Pancreas (tissue), 10 donors: ENCODE measurements around the gene TMEM245. TPM values are rescaled to one million over a fixed set of nuclear protein-coding genes. Genes with fewer than 3 reads are reported as not detected.

Experiments used
- ATAC-seq, 4 donors: fragments of 200-7000 bp; cut with Tn5 transposase; one replicate each; pipeline versions ENCODE4 v1.8.0 to v1.9.1; 2020; ENCODE audit warnings: mild to moderate bottlenecking in 4 of 4, moderate library complexity in 4 of 4
- DNase-seq, 6 donors: peaks; one replicate each; pipeline ENCODE4 v3.0.0-alpha.2; 2020
- FAIRE-seq: peaks from 2 replicates; lab custom pipeline; 2012; peaks lifted over from hg19 to GRCh38; lab: Jason Lieb, UNC
- H3K27ac ChIP-seq, 4 donors: fragments of 200-600 bp; sonication (generic); 1 replicate in 3 of 4; 2 replicates in 1 of 4; pipeline versions ENCODE4 v1.5.0 to v1.8.0; 2020
- H3K27me3 ChIP-seq, 4 donors: fragments of 200-600 bp; one replicate each; pipeline ENCODE4 v1.8.0; 2021
- H3K36me3 ChIP-seq, 3 donors: fragments of 200-600 bp; sonication (generic) in 1 of 3; one replicate each; pipeline versions ENCODE4 v1.5.0 to v1.8.0; 2020 to 2021
- H3K4me1 ChIP-seq, 3 donors: fragments of 200-600 bp; one replicate each; pipeline ENCODE4 v1.8.0; 2021
- H3K4me3 ChIP-seq, 4 donors: fragments of 200-600 bp; sonication (generic) in 2 of 4; one replicate each; pipeline versions ENCODE4 v1.5.0 to v1.8.0; 2020 to 2021
- H3K9me3 ChIP-seq, 4 donors: fragments of 200-600 bp; one replicate each; pipeline ENCODE4 v1.8.0; 2021
- CTCF ChIP-seq, 4 donors: fragments of 200-600 bp; sonication (generic) in 3 of 4; IDR thresholded peaks; one replicate each; pipeline versions ENCODE4 v1.5.0 to v1.8.0; 2021; ENCODE audit warnings: antibody characterized with exemption in 4 of 4
- WGBS, 2 donors: extraction: QIAGEN DNeasy Blood & Tissue Kit; methylation state at CpG; one replicate each; pipeline ENCODE4 v1.1.7; 2013; 5-methylcytosine and 5-hydroxymethylcytosine counted together
- intact Hi-C, 3 donors: fragments of 100-400 bp; cut with DNase I; formaldehyde crosslinking; loops; one replicate each; pipeline versions ENCODE4 v1.11.1 to v1.14.2; 2022
- polyA plus RNA-seq, 2 donors: library from polyadenylated mRNA; stranded (reverse); fragments of 200-250 nt; gene quantifications; one replicate each; pipeline ENCODE4 v1.2.3, GENCODE V29; 2013
- total RNA-seq, 6 donors: library from RNA; stranded (reverse); fragmentation: NEBNext Ultra II Directional in 4 of 6; extraction: Animal tissue kit (Norgen Biotek cat#: 25700) in 4 of 6; gene quantifications; one replicate each; pipeline versions ENCODE4 v1.2.1 to v1.2.4, GENCODE V29; 2021 to 2023
- donor health status: healthy with polysubstance abuse.
- donor health status: DM: no; HTN: no; CAD: no; lungs with moderate emphysema.
- donor health status: DM: no; HTN: no; CAD: no.
- donor health status: control.
- donor health status: control.
- donor health status: Bipolar disorder and iron deficiency.
- donor health status: DM: yes; HTN: yes; CAD: no.
- donor health status: DM: no; HTN: no; CAD: no.
- donor health status: DM: no; HTN: no; CAD: no.
- donor health status: DM: yes; HTN: yes; CAD: no.

The TMEM245 gene
- total and polyA plus RNA-seq, 8 donors, result 4.9 to 34.1 (median 22.4) TPM

GRCh38 chr9:109166171-109166770 lies 46.5 kb upstream of the TMEM245 start:
- intact Hi-C loops, result no loop called here
- TF ChIP-seq CTCF (IDR thresholded peaks at IDR 0.05), result no peak
- Histone ChIP-seq H3K36me3 (no peaks in the 10 kb centered on the region), H3K4me3 (no peak overlapping the region), H3K4me1 (no peaks in the 10 kb centered on the region), H3K9me3 (no peaks in the 10 kb centered on the region), H3K27me3 (no peaks in the 10 kb centered on the region), H3K27ac (no peak overlapping the region)
- DNase-seq (no peak), ATAC-seq (no peak), FAIRE-seq (no peak)
- 90 to 94% methylated on average over 16 of the region's 16 CpGs for WGBS, 2 donors

- FAIRE-seq (no peak), ATAC-seq (no peak), DNase-seq (no peak)
- WGBS, 2 donors, result 84 to 95% methylated on average over 5 of the region's 5 CpGs
- Histone ChIP-seq H3K4me3 (no peak overlapping the region), H3K36me3 (no peaks in the 10 kb centered on the region), H3K27ac (no peak overlapping the region), H3K9me3 (no peaks in the 10 kb centered on the region), H3K27me3 (no peaks in the 10 kb centered on the region), H3K4me1 (no peaks in the 10 kb centered on the region)
- intact Hi-C loops, result no loop called here
- TF ChIP-seq CTCF (IDR thresholded peaks at IDR 0.05), result no peak
Observed at GRCh38 chr9:109164042-109164441, 44.3 kb upstream of the TMEM245 start.

GRCh38 chr9:109163194-109163593 lies 43.4 kb upstream of the TMEM245 start:
- no peak for DNase-seq
- FAIRE-seq, result no peak
- no peak overlapping the region for H3K27ac ChIP-seq
- H3K36me3 ChIP-seq, result no peaks in the 10 kb centered on the region
- H3K4me3 ChIP-seq, result no peak overlapping the region
- no peaks in the 10 kb centered on the region for H3K9me3 ChIP-seq
- TF ChIP-seq CTCF (IDR thresholded peaks at IDR 0.05), result no peak
- intact Hi-C loops, result no loop called here
- H3K4me1 ChIP-seq, result no peaks in the 10 kb centered on the region
- ATAC-seq, result no peak
- no peaks in the 10 kb centered on the region for H3K27me3 ChIP-seq
- 96 to 100% methylated on average over 1 of the region's 1 CpG for WGBS, 2 donors

GRCh38 chr9:109162677-109163076 lies 42.9 kb upstream of the TMEM245 start:
- 69 to 84% methylated on average over 3 of the region's 3 CpGs for WGBS, 2 donors
- no peak overlapping the region for H3K27ac ChIP-seq
- no peak for TF ChIP-seq CTCF (IDR thresholded peaks at IDR 0.05)
- H3K27me3 ChIP-seq, result no peaks in the 10 kb centered on the region
- ATAC-seq (no peak), FAIRE-seq (no peak), DNase-seq (no peak)
- no peaks in the 10 kb centered on the region for H3K4me1 ChIP-seq
- no peak overlapping the region for H3K4me3 ChIP-seq
- no peaks in the 10 kb centered on the region for H3K9me3 ChIP-seq
- H3K36me3 ChIP-seq, result no peaks in the 10 kb centered on the region
- intact Hi-C loops, result no loop called here

- WGBS, 2 donors, result 68 to 92% methylated on average over 3 of the region's 3 CpGs
- ATAC-seq (no peak), FAIRE-seq (no peak), DNase-seq (no peak)
- H3K27ac ChIP-seq, result no peak overlapping the region
- H3K9me3 ChIP-seq, result no peaks in the 10 kb centered on the region
- no peaks in the 10 kb centered on the region for H3K27me3 ChIP-seq
- H3K36me3 ChIP-seq, result no peaks in the 10 kb centered on the region
- H3K4me1 ChIP-seq, result no peaks in the 10 kb centered on the region
- no peak overlapping the region for H3K4me3 ChIP-seq
- TF ChIP-seq CTCF (IDR thresholded peaks at IDR 0.05), result no peak
- intact Hi-C loops, result no loop called here
Observed at GRCh38 chr9:109161471-109161870, 41.7 kb upstream of the TMEM245 start.
